ENCODE results near the gene NCKAP5. TPM values are rescaled to one million over a fixed set of nuclear protein-coding genes. Genes with fewer than 3 reads are reported as not detected.

NCKAP5 gene
- total and polyA plus RNA-seq, 9 of the 15 experiments (the other 6 are each of a cell fraction or from before 2014, with no cell fraction given): not detected

- TF ChIP-seq COPS2 (conservative IDR thresholded peaks at IDR 0.05) (no peak), POLR3A (IDR thresholded peaks at IDR 0.05; ENCODE audit: borderline replicate concordance, extremely low read depth, insufficient read depth, insufficient read length) (no peak), GTF2A2 (tag; IDR thresholded peaks at IDR 0.05) (no peak), PCBP2 (IDR thresholded peaks at IDR 0.05; ENCODE audit: low read depth, low read length, poor library complexity, severe bottlenecking) (no peak), MAX (CRISPR knock-in tag; IDR thresholded peaks at IDR 0.05) (no peak), MLX (CRISPR knock-in tag; conservative IDR thresholded peaks at IDR 0.05) (no peak)
These were observed 784.4 kb downstream of the NCKAP5 start (continued) for GRCh38 chr2:132783883-132784282.

GRCh38 chr2:132782176-132782783, 786.0 kb downstream of the NCKAP5 start:
- Histone ChIP-seq H3K4me2 (ENCODE audit: insufficient read depth, low read length) (no peak overlapping the region), H3K36me3 (ENCODE audit: control insufficient read depth, insufficient read depth, low read length) (no peaks in the 10 kb centered on the region), H3K9ac (ENCODE audit: insufficient read depth in 1 of 2, low read depth in 2 of 2, low read length in 2 of 2) (no peak overlapping the region), H3K79me2 (ENCODE audit: control insufficient read depth, insufficient read depth, low read length) (no peaks in the 10 kb centered on the region), H3K4me1 (replicated peaks in 1 of 2; ENCODE audit: control insufficient read depth in 2 of 2, insufficient read depth in 2 of 2, low read length in 2 of 2) (no peaks in the 10 kb centered on the region), H3K9me1 (ENCODE audit: control insufficient read depth, insufficient read depth, low read length) (no peaks in the 10 kb centered on the region), H3K27ac (ENCODE audit: extremely low read depth, low read depth, low read length) (no peak overlapping the region), H4K20me1 (replicated peaks; ENCODE audit: control insufficient read depth, insufficient read depth, low read length) (no peaks in the 10 kb centered on the region), H2AFZ (ENCODE audit: low read depth, low read length) (no peak overlapping the region), H3K9me3 (replicated peaks; ENCODE audit: control insufficient read depth, insufficient read depth, low read depth, low read length) (no peaks in the 10 kb centered on the region), H3K4me3 (no peak overlapping the region), H3K27me3 (ENCODE audit: control insufficient read depth in 2 of 2, insufficient read depth in 2 of 2, low read length in 2 of 2) (peaks cover 0 to 16% of the 10 kb centered on the region in 2 experiments; a peak in 1 of 5 replicates)
- no peak for ATAC-seq
- in situ Hi-C loops (cut with MboI) (no loop called here), intact Hi-C loops (cut with micrococcal nuclease) (no loop called here)
- DNase-seq (ENCODE audit: extremely low read depth in 1 of 4, low spot score in 3 of 4): no peak
- FAIRE-seq: no peak
- ChIA-PET CTCF (ENCODE audit: low intra/inter-chr PET ratio) (no interaction called here), POLR2A (interaction anchor here (0.6 to 0.9 kb wide), 2 partner anchors 9 to 1045 kb away, joined by 3 read pairs; no protein-coding TSS in a partner anchor)
- no TSS peak for BruUV-seq (replicated peaks)
- WGBS (ENCODE audit: insufficient coverage, low coverage, missing lambda C conversion rate): 0% methylated on average over 7 of the region's 7 CpGs
- no peak for TF ChIP-seq HMG20B (CRISPR knock-in tag; IDR thresholded peaks at IDR 0.05)
- TF ChIP-seq YBX1 (IDR thresholded peaks at IDR 0.05): no peak
- TF ChIP-seq TGIF2 (CRISPR knock-in tag; IDR thresholded peaks at IDR 0.05): no peak
- no peak for TF ChIP-seq ZNF639 (CRISPR knock-in tag; conservative IDR thresholded peaks at IDR 0.05 in 1 of 2, IDR thresholded peaks at IDR 0.05 in 1 of 2)
- no peak for TF ChIP-seq FUS (optimal IDR thresholded peaks at IDR 0.05; ENCODE audit: low read depth, low read length)
- TF ChIP-seq ZNF165 (CRISPR knock-in tag; IDR thresholded peaks at IDR 0.05; ENCODE audit: borderline replicate concordance): no peak
- no peak for TF ChIP-seq RAD51 (IDR thresholded peaks at IDR 0.05; ENCODE audit: borderline replicate concordance, low read depth)
- no peak for TF ChIP-seq ZNF717 (CRISPR knock-in tag; IDR thresholded peaks at IDR 0.05)
- TF ChIP-seq ZBTB5 (IDR thresholded peaks at IDR 0.05): no peak

Data from K562 (cell line).